Measurements from ENCODE around the gene MTMR11. TPM values are rescaled to one million over a fixed set of nuclear protein-coding genes. Genes with fewer than 3 reads are reported as not detected.

The MTMR11 gene
- total and polyA plus RNA-seq, 7 experiments from 2014 or later, result 1.2 to 14.2 (median 3.6) TPM; not detected in 2

- no peak for ATAC-seq
Measured at GRCh38 chr1:149967646-149968045, 31.0 kb upstream of the MTMR11 start.

GRCh38 chr1:149967041-149967440 is 30.4 kb upstream of the MTMR11 start:
- no peak overlapping the region for H3K4me3 Mint-ChIP-seq
- Histone ChIP-seq H3K27me3 (ENCODE audit: control insufficient read depth in 2 of 2, insufficient read depth in 2 of 2, low read length in 2 of 2) (no peaks in the 10 kb centered on the region), H3K4me3 (ENCODE audit: low read length) (no peak overlapping the region), H3K27ac (ENCODE audit: low read depth, low read length) (no peak overlapping the region), H3K9me3 (ENCODE audit: control insufficient read depth in 2 of 3, low read length in 3 of 3) (no peaks in the 10 kb centered on the region), H3K4me1 (ENCODE audit: control insufficient read depth in 2 of 2, insufficient read depth in 2 of 2, low read length in 2 of 2) (no peaks in the 10 kb centered on the region), H3K36me3 (ENCODE audit: control insufficient read depth in 2 of 3, insufficient read depth in 3 of 3, low read length in 3 of 3) (peaks cover 0 to 18% (median 7%) of the 10 kb centered on the region in 3 experiments)
- peaks cover 5 to 27% (median 17%) of the 10 kb centered on the region in 5 donors for H3K36me3 Mint-ChIP-seq
- ChIA-PET POLR2A (interaction anchor here (1.1 kb wide), 1 partner anchor 79 kb away, joined by 5 read pairs; a partner anchor contains a TSS), CTCF (no interaction called here)
- intact Hi-C loops (cut with micrococcal nuclease), result no loop called here
- DNase-seq, result no peak
- no peaks in the 10 kb centered on the region for H3K27me3 Mint-ChIP-seq
- no peaks in the 10 kb centered on the region for H3K9me3 Mint-ChIP-seq
- H3K4me1 Mint-ChIP-seq, result peaks cover 6 to 17% (median 13%) of the 10 kb centered on the region in 7 donors
- no peak for ATAC-seq
- peak overlapping the region in 2 of 9 donors; percentile 1 to 16 for H3K27ac Mint-ChIP-seq

More at GRCh38 chr1:149967646-149968045, 31.0 kb upstream of the MTMR11 start:
- Mint-ChIP-seq H3K27ac (peak overlapping the region in 1 of 9 donors; percentile 29), H3K27me3 (no peaks in the 10 kb centered on the region), H3K4me3 (no peak overlapping the region), H3K9me3 (no peaks in the 10 kb centered on the region), H3K36me3 (peaks cover 8 to 29% (median 20%) of the 10 kb centered on the region in 5 donors), H3K4me1 (peaks cover 2 to 11% (median 7%) of the 10 kb centered on the region in 7 donors)
- ChIA-PET CTCF (no interaction called here), POLR2A (interaction anchor here (1.1 kb wide), 1 partner anchor 80 kb away, joined by 5 read pairs; a partner anchor contains a TSS)
- H3K27me3 ChIP-seq (ENCODE audit: control insufficient read depth in 2 of 2, insufficient read depth in 2 of 2, low read length in 2 of 2), result no peaks in the 10 kb centered on the region
- no peak for DNase-seq
- H3K36me3 ChIP-seq (ENCODE audit: control insufficient read depth in 2 of 3, insufficient read depth in 3 of 3, low read length in 3 of 3), result peaks cover 0 to 18% (median 7%) of the 10 kb centered on the region in 3 experiments
- no peak overlapping the region for H3K27ac ChIP-seq (ENCODE audit: low read depth, low read length)
- intact Hi-C loops (cut with micrococcal nuclease), result no loop called here
- no peaks in the 10 kb centered on the region for H3K9me3 ChIP-seq (ENCODE audit: control insufficient read depth in 2 of 3, low read length in 3 of 3)
- no peaks in the 10 kb centered on the region for H3K4me1 ChIP-seq (ENCODE audit: control insufficient read depth in 2 of 2, insufficient read depth in 2 of 2, low read length in 2 of 2)
- no peak overlapping the region for H3K4me3 ChIP-seq (ENCODE audit: low read length)

GRCh38 chr1:149966405-149966804 is 29.7 kb upstream of the MTMR11 start:
- intact Hi-C loops (cut with micrococcal nuclease), result no loop called here
- Histone ChIP-seq H3K36me3 (ENCODE audit: control insufficient read depth in 2 of 3, insufficient read depth in 3 of 3, low read length in 3 of 3) (peaks cover 0 to 16% (median 7%) of the 10 kb centered on the region in 3 experiments), H3K27ac (ENCODE audit: low read depth, low read length) (no peak overlapping the region), H3K27me3 (ENCODE audit: control insufficient read depth in 2 of 2, insufficient read depth in 2 of 2, low read length in 2 of 2) (no peaks in the 10 kb centered on the region), H3K4me3 (ENCODE audit: low read length) (no peak overlapping the region), H3K4me1 (ENCODE audit: control insufficient read depth in 2 of 2, insufficient read depth in 2 of 2, low read length in 2 of 2) (no peaks in the 10 kb centered on the region), H3K9me3 (ENCODE audit: control insufficient read depth in 2 of 3, low read length in 3 of 3) (no peaks in the 10 kb centered on the region)
- Mint-ChIP-seq H3K4me1 (peaks cover 6 to 24% (median 19%) of the 10 kb centered on the region in 7 donors), H3K36me3 (peaks cover 5 to 23% (median 17%) of the 10 kb centered on the region in 5 donors), H3K27ac (peak overlapping the region in 5 of 9 donors; percentile 1 to 63 (median 42)), H3K9me3 (no peaks in the 10 kb centered on the region), H3K27me3 (no peaks in the 10 kb centered on the region), H3K4me3 (no peak overlapping the region)
- no peak for DNase-seq
- ChIA-PET POLR2A (interaction anchor here (1.1 kb wide), 1 partner anchor 79 kb away, joined by 5 read pairs; a partner anchor contains a TSS), CTCF (interaction anchor here (0.6 kb wide), 1 partner anchor 108 kb away, joined by 3 read pairs; no protein-coding TSS in a partner anchor)
- ATAC-seq, result no peak

GRCh38 chr1:149965440-149965839 is 28.8 kb upstream of the MTMR11 start:
- no peaks in the 10 kb centered on the region for H3K9me3 Mint-ChIP-seq
- Histone ChIP-seq H3K27me3 (ENCODE audit: control insufficient read depth in 2 of 2, insufficient read depth in 2 of 2, low read length in 2 of 2) (no peaks in the 10 kb centered on the region), H3K4me3 (ENCODE audit: low read length) (no peak overlapping the region), H3K4me1 (ENCODE audit: control insufficient read depth in 2 of 2, insufficient read depth in 2 of 2, low read length in 2 of 2) (no peaks in the 10 kb centered on the region), H3K36me3 (ENCODE audit: control insufficient read depth in 2 of 3, insufficient read depth in 3 of 3, low read length in 3 of 3) (peaks cover 0 to 8% (median 0%) of the 10 kb centered on the region in 3 experiments), H3K27ac (ENCODE audit: low read depth, low read length) (no peak overlapping the region), H3K9me3 (ENCODE audit: control insufficient read depth in 2 of 3, low read length in 3 of 3) (no peaks in the 10 kb centered on the region)
- H3K4me3 Mint-ChIP-seq, result peak overlapping the region in 2 of 10 donors; percentile 21 to 50
- peaks cover 5 to 15% (median 11%) of the 10 kb centered on the region in 5 donors for H3K36me3 Mint-ChIP-seq
- ChIA-PET CTCF (interaction anchor here (0.7 to 1.4 kb wide), 3 partner anchors 88 to 200 kb away, joined by 3 to 5 read pairs (median 4); no protein-coding TSS in a partner anchor), POLR2A (interaction anchor here (1.3 kb wide), 1 partner anchor 78 kb away, joined by 5 read pairs; a partner anchor contains a TSS)
- DNase-seq (peak in 4 of 9 donors; percentile 11 to 20 (median 16)), ATAC-seq (peak; percentile 41)
- H3K27ac Mint-ChIP-seq, result peak overlapping the region in 6 of 9 donors; percentile 1 to 80 (median 50)
- intact Hi-C loops (cut with micrococcal nuclease), result no loop called here
- H3K4me1 Mint-ChIP-seq, result peaks cover 6 to 24% (median 19%) of the 10 kb centered on the region in 7 donors
- H3K27me3 Mint-ChIP-seq, result no peaks in the 10 kb centered on the region

- Histone ChIP-seq H3K36me3 (ENCODE audit: control insufficient read depth in 2 of 3, insufficient read depth in 3 of 3, low read length in 3 of 3) (peaks cover 0 to 16% (median 0%) of the 10 kb centered on the region in 3 experiments), H3K4me1 (ENCODE audit: control insufficient read depth in 2 of 2, insufficient read depth in 2 of 2, low read length in 2 of 2) (no peaks in the 10 kb centered on the region), H3K27ac (ENCODE audit: low read depth, low read length) (no peak overlapping the region), H3K27me3 (ENCODE audit: control insufficient read depth in 2 of 2, insufficient read depth in 2 of 2, low read length in 2 of 2) (no peaks in the 10 kb centered on the region), H3K9me3 (ENCODE audit: control insufficient read depth in 2 of 3, low read length in 3 of 3) (no peaks in the 10 kb centered on the region), H3K4me3 (ENCODE audit: low read length) (no peak overlapping the region)
- POLR2A ChIA-PET, result interaction anchor here (0.7 kb wide), 1 partner anchor 221 kb away, joined by 4 read pairs; no protein-coding TSS in a partner anchor
- Mint-ChIP-seq H3K4me3 (no peak overlapping the region), H3K36me3 (peaks cover 11 to 25% (median 22%) of the 10 kb centered on the region in 5 donors), H3K27me3 (no peaks in the 10 kb centered on the region), H3K4me1 (peaks cover 6 to 24% (median 19%) of the 10 kb centered on the region in 7 donors), H3K27ac (peak overlapping the region in 4 of 9 donors; percentile 8 to 71 (median 56)), H3K9me3 (no peaks in the 10 kb centered on the region)
- no peak for ATAC-seq
- DNase-seq, result no peak
- CTCF ChIA-PET, result interaction anchor here (1.3 to 3.1 kb wide), 3 partner anchors 15 to 224 kb away, joined by 4 to 19 read pairs (median 14); no protein-coding TSS in a partner anchor
- intact Hi-C loops (cut with micrococcal nuclease), result loop anchor here (2.0 to 5.0 kb wide), 4 partner anchors 37 to 319 kb away; partner anchors contain the start of genes CIART (in 1 of the 2), OTUD7B (in 1 of the 2) and SF3B4 (in 1 of the 2)
Measured at GRCh38 chr1:149963358-149963757, 26.7 kb upstream of the MTMR11 start.

GRCh38 chr1:149962736-149963135 is 26.1 kb upstream of the MTMR11 start:
- Histone ChIP-seq H3K4me1 (ENCODE audit: control insufficient read depth in 2 of 2, insufficient read depth in 2 of 2, low read length in 2 of 2) (no peaks in the 10 kb centered on the region), H3K36me3 (ENCODE audit: control insufficient read depth in 2 of 3, insufficient read depth in 3 of 3, low read length in 3 of 3) (peaks cover 0 to 16% (median 0%) of the 10 kb centered on the region in 3 experiments), H3K9me3 (ENCODE audit: control insufficient read depth in 2 of 3, low read length in 3 of 3) (no peaks in the 10 kb centered on the region), H3K4me3 (ENCODE audit: low read length) (no peak overlapping the region), H3K27me3 (ENCODE audit: control insufficient read depth in 2 of 2, insufficient read depth in 2 of 2, low read length in 2 of 2) (no peaks in the 10 kb centered on the region), H3K27ac (ENCODE audit: low read depth, low read length) (no peak overlapping the region)
- ChIA-PET CTCF (interaction anchor here (0.7 to 3.1 kb wide), 12 partner anchors 14 to 228 kb away, joined by 3 to 19 read pairs (median 4); no protein-coding TSS in a partner anchor), POLR2A (interaction anchor here (0.6 to 2.6 kb wide), 5 partner anchors 24 to 271 kb away, joined by 3 to 16 read pairs (median 5); a partner anchor contains a TSS)
- ATAC-seq, result no peak
- intact Hi-C loops (cut with micrococcal nuclease), result loop anchor here (1.0 to 5.0 kb wide), 11 partner anchors 35 to 320 kb away; partner anchors contain the start of genes SF3B4 (in 2 of the 2), VPS45 (in 2 of the 2), CIART (in 1 of the 2) and OTUD7B (in 1 of the 2)
- H3K36me3 Mint-ChIP-seq, result peaks cover 11 to 28% (median 22%) of the 10 kb centered on the region in 5 donors
- H3K27ac Mint-ChIP-seq, result peak overlapping the region in 5 of 9 donors; percentile 7 to 71 (median 43)
- peaks cover 6 to 24% (median 19%) of the 10 kb centered on the region in 7 donors for H3K4me1 Mint-ChIP-seq
- H3K27me3 Mint-ChIP-seq, result no peaks in the 10 kb centered on the region
- H3K9me3 Mint-ChIP-seq, result no peaks in the 10 kb centered on the region
- H3K4me3 Mint-ChIP-seq, result no peak overlapping the region
- DNase-seq, result no peak
